HCT116 (cell line): Measurements from ENCODE around the gene HTR3B. TPM values are rescaled to one million over a fixed set of nuclear protein-coding genes. Genes with fewer than 3 reads are reported as not detected.

Experiments used
- ATAC-seq: fragments of 200-7000 bp; cut with Tn5 transposase; 2 replicates; pipeline ENCODE4 v1.9.1; 2020; ENCODE audit warnings: mild to moderate bottlenecking, moderate library complexity
- BruUV-seq: library from RNA; stranded (reverse); fragments of 400-500 nt; replicated peaks from 2 replicates; lab custom pipeline; 2021; lab: Mats Ljungman, UMichigan
- CTCF ChIA-PET: fragments of 300-600 bp; sonication (Branson Sonifier 250); formaldehyde crosslinking; loops from one replicate; lab custom pipeline; 2021; ENCODE audit warnings: antibody characterized with exemption; lab: Charles Lee
- POLR2A ChIA-PET: fragments of 300-600, 350-600 bp; sonication (Branson Sonifier 250); formaldehyde crosslinking; loops from one replicate; lab custom pipeline; 2021; ENCODE audit warnings: antibody characterized with exemption; lab: Charles Lee
- RAD21 ChIA-PET, 2 experiments: fragments of 300-600 bp; sonication (Branson Sonifier 250); formaldehyde crosslinking; loops; one replicate each; lab custom pipeline; 2023; ENCODE audit warnings: low total read pairs in 2 of 2; ENCODE audit not compliant: uncharacterized antibody in 2 of 2, unreplicated experiment in 2 of 2, low non-redundant PET in 1 of 2; lab: Charles Lee
- DNase-seq: peaks from one replicate; pipeline ENCODE4 v3.0.0-alpha.2; 2010; ENCODE audit warnings: low read depth, low spot score
- H2AFZ ChIP-seq: fragments of 200-600 bp; shearing (Covaris generic), sonication (generic); 2 replicates; pipeline ENCODE4 v1.6.1; 2017; ENCODE audit warnings: low read depth, mixed run types, mixed read lengths, antibody characterized with exemption, low read length; ENCODE audit not compliant: poor library complexity, severe bottlenecking
- H3K27ac ChIP-seq: 2 replicates; pipeline ENCODE4 v1.5.1; 2012; ENCODE audit warnings: low read depth, low read length
- H3K27me3 ChIP-seq: fragments of 200-600 bp; sonication (generic); 2 replicates; pipeline ENCODE4 v1.6.1; 2016; ENCODE audit warnings: mixed run types, low read length, mixed read lengths; ENCODE audit not compliant: insufficient read depth
- H3K36me3 ChIP-seq, 2 experiments: fragments of 200-500 bp in 1 of 2; fragments of 200-600 bp in 1 of 2; sonication (Bioruptor generic) in 1 of 2; sonication (generic) in 1 of 2; 2 replicates each; pipeline versions ENCODE4 v1.5.1 to v1.6.1; 2014 to 2016; ENCODE audit warnings: low read length in 2 of 2, inconsistent platforms in 1 of 2, mixed read lengths in 1 of 2, mixed run types in 1 of 2; ENCODE audit not compliant: insufficient read depth in 2 of 2, control insufficient read depth in 1 of 2
- H3K4me1 ChIP-seq, 2 experiments: fragments of 200-600 bp in 1 of 2; sonication (generic) in 1 of 2; 2 replicates each; pipeline versions ENCODE4 v1.5.1 to v1.6.1; 2012 to 2017; ENCODE audit warnings: low read length in 2 of 2, inconsistent platforms in 1 of 2, mild to moderate bottlenecking in 1 of 2, mixed read lengths in 1 of 2, mixed run types in 1 of 2, moderate library complexity in 1 of 2; ENCODE audit not compliant: insufficient read depth in 2 of 2, control insufficient read depth in 1 of 2
- H3K4me2 ChIP-seq: fragments of 200-600 bp; sonication (generic); 2 replicates; pipeline ENCODE4 v1.6.1; 2017; ENCODE audit warnings: mixed run types, low read length, mixed read lengths
- H3K4me3 ChIP-seq, 2 experiments: fragments of 200-600 bp in 1 of 2; sonication (generic) in 1 of 2; replicated peaks in 1 of 2; 2 replicates each; pipeline ENCODE4 v1.5.1; 2011 to 2016; ENCODE audit warnings: low read length in 2 of 2, control low read depth in 1 of 2, low read depth in 1 of 2, mild to moderate bottlenecking in 1 of 2, mixed read lengths in 1 of 2, mixed run types in 1 of 2
- H3K79me2 ChIP-seq: fragments of 200-600 bp; sonication (generic); 2 replicates; pipeline ENCODE4 v1.6.1; 2017; ENCODE audit warnings: mild to moderate bottlenecking, mixed run types, low read length, moderate library complexity, mixed read lengths; ENCODE audit not compliant: insufficient read depth
- H3K9ac ChIP-seq: fragments of 200-600 bp; sonication (generic); 2 replicates; pipeline ENCODE4 v1.6.1; 2016; ENCODE audit warnings: low read length, mixed read lengths
- H3K9me2 ChIP-seq: fragments of 200-600 bp; sonication (generic), shearing (Covaris generic); 2 replicates; pipeline ENCODE4 v1.6.1; 2017; ENCODE audit warnings: mixed run types, mild to moderate bottlenecking, moderate library complexity; ENCODE audit not compliant: insufficient read depth
- H3K9me3 ChIP-seq, 2 experiments: fragments of 200-500 bp in 1 of 2; fragments of 200-600 bp in 1 of 2; sonication (Bioruptor generic) in 1 of 2; sonication (generic) in 1 of 2; 2 replicates each; pipeline ENCODE4 v1.6.1; 2014 to 2017; ENCODE audit warnings: low read length in 2 of 2, mixed read lengths in 2 of 2, inconsistent platforms in 1 of 2, low read depth in 1 of 2, mild to moderate bottlenecking in 1 of 2, mixed run types in 1 of 2, moderate library complexity in 1 of 2; ENCODE audit not compliant: control insufficient read depth in 1 of 2, insufficient read depth in 1 of 2
- H4K20me1 ChIP-seq: fragments of 200-600 bp; sonication (generic), shearing (Covaris generic); 2 replicates; pipeline ENCODE4 v1.6.1; 2017; ENCODE audit warnings: mixed run types, mild to moderate bottlenecking, moderate library complexity; ENCODE audit not compliant: insufficient read depth
- CTCF ChIP-seq, 3 experiments: fragments of 200-600 bp in 1 of 3; sonication (generic) in 1 of 3; IDR thresholded peaks in 2 of 3; conservative IDR thresholded peaks in 1 of 3; 2 replicates each; pipeline ENCODE4 v1.5.1; 2012 to 2017; ENCODE audit warnings: low read depth in 2 of 3, low read length in 2 of 3, antibody characterized with exemption in 1 of 3, borderline replicate concordance in 1 of 3, control low read depth in 1 of 3, mild to moderate bottlenecking in 1 of 3, mixed read lengths in 1 of 3, mixed run types in 1 of 3, moderate library complexity in 1 of 3; ENCODE audit not compliant: insufficient read depth in 1 of 3
- EGR1 ChIP-seq: IDR thresholded peaks from 2 replicates; pipeline ENCODE4 v1.6.1; 2012; ENCODE audit warnings: low read depth
- ELF1 ChIP-seq: IDR thresholded peaks from 2 replicates; pipeline ENCODE4 v1.6.1; 2012; ENCODE audit warnings: low read depth, borderline replicate concordance
- EZH2 ChIP-seq: fragments of 200-600 bp; sonication (generic); IDR thresholded peaks from 2 replicates; pipeline ENCODE4 v1.6.1; 2017; ENCODE audit warnings: antibody characterized with exemption, mixed run types
- MAX ChIP-seq: IDR thresholded peaks from 2 replicates; pipeline ENCODE4 v1.6.1; 2012
- POLR2A ChIP-seq: IDR thresholded peaks from 2 replicates; pipeline ENCODE4 v1.7.0; 2011; ENCODE audit warnings: borderline replicate concordance; ENCODE audit not compliant: insufficient read depth, insufficient read length; ENCODE audit errors: extremely low read depth
- POLR2AphosphoS5 ChIP-seq: IDR thresholded peaks from 2 replicates; pipeline ENCODE4 v1.6.1; 2011; ENCODE audit warnings: mild to moderate bottlenecking, low read depth, low read length, moderate library complexity
- REST ChIP-seq: IDR thresholded peaks from 2 replicates; pipeline ENCODE4 v1.6.1; 2012; ENCODE audit warnings: low read depth
- SIN3A ChIP-seq: IDR thresholded peaks from 2 replicates; pipeline ENCODE4 v1.6.1; 2012; ENCODE audit warnings: low read depth
- TCF7L2 ChIP-seq: IDR thresholded peaks from 2 replicates; pipeline ENCODE4 v1.7.0; 2011; ENCODE audit warnings: borderline replicate concordance, inconsistent platforms; ENCODE audit not compliant: insufficient read depth, insufficient read length; ENCODE audit errors: extremely low read depth
- ZBTB33 ChIP-seq: IDR thresholded peaks from 2 replicates; pipeline ENCODE4 v1.6.1; 2011; ENCODE audit warnings: mild to moderate bottlenecking, low read length, moderate library complexity; ENCODE audit not compliant: insufficient replicate concordance; ENCODE audit errors: extremely low read depth
- ZFX ChIP-seq: fragments of 450-650 bp; IDR thresholded peaks from 2 replicates; pipeline ENCODE4 v1.6.1; 2017
- ZNF274 ChIP-seq: fragments of 200-500 bp; sonication (Bioruptor generic); IDR thresholded peaks from 2 replicates; pipeline ENCODE4 v1.6.1; 2014; ENCODE audit warnings: mild to moderate bottlenecking, low read depth, low read length, inconsistent platforms
- intact Hi-C: fragments of 100-400 bp; cut with micrococcal nuclease; formaldehyde crosslinking; loops from 2 replicates; pipeline ENCODE4 v1.10.0; 2022
- total RNA-seq: library from RNA; stranded (reverse); gene quantifications from one replicate; pipeline ENCODE4 v1.2.1, GENCODE V29; 2021; ENCODE audit not compliant: unreplicated experiment

The HTR3B gene
- total RNA-seq, 1 experiment from 2014 or later, result not detected

GRCh38 chr11:113874581-113875233, 29.9 kb upstream of the HTR3B start (continued):
- TF ChIP-seq ZNF274, result no peak

- Histone ChIP-seq H3K27ac (peak within 1 kb of the TSS; percentile 77), H3K79me2 (peaks cover 19% of the 10 kb centered on the region; the same call in 1 of the 2 replicates), H3K4me2 (peak within 1 kb of the TSS; percentile 78), H3K36me3 (no peaks in the 10 kb centered on the region), H3K4me3 (peak within 1 kb of the TSS; percentile 75 to 80), H3K9me3 (no peaks in the 10 kb centered on the region), H3K4me1 (peaks cover 0 to 22% of the 10 kb centered on the region in 2 experiments; a peak in 3 of 4 replicates), H2AFZ (peak within 1 kb of the TSS; percentile 39), H4K20me1 (no peaks in the 10 kb centered on the region), H3K27me3 (no peaks in the 10 kb centered on the region), H3K9ac (peak within 1 kb of the TSS; percentile 77), H3K9me2 (no peaks in the 10 kb centered on the region)
- ATAC-seq, result peak; percentile 84
- ChIA-PET POLR2A (interaction anchor here (0.8 to 1.3 kb wide), 3 partner anchors 21 to 31 kb away, joined by 3 to 6 read pairs (median 3); no protein-coding TSS in a partner anchor), CTCF (interaction anchor here (0.9 to 2.2 kb wide), 2 partner anchors 9 to 21 kb away, joined by 3 to 10 read pairs; no protein-coding TSS in a partner anchor), RAD21 (no interaction called here)
- no TSS peak for BruUV-seq
- peak; percentile 85 for DNase-seq
- intact Hi-C loops, result loop anchor here (10.0 kb wide), 1 partner anchor 561 kb away; the partner anchor contains the start of gene TTC12
- peak; percentile 28 for TF ChIP-seq TCF7L2
- TF ChIP-seq ELF1, result no peak
- peak; percentile 83 for TF ChIP-seq ZFX
- TF ChIP-seq MAX, result peak; percentile 84
- TF ChIP-seq ZBTB33, result no peak
- no peak for TF ChIP-seq EZH2
- TF ChIP-seq EGR1, result peak; percentile 56; the same call in 1 of the 2 replicates
- peak; percentile 97 for TF ChIP-seq POLR2AphosphoS5
- TF ChIP-seq REST, result no peak
- TF ChIP-seq SIN3A, result peak; percentile 88
- TF ChIP-seq CTCF (IDR thresholded peaks at IDR 0.05 in 2 of 3, conservative IDR thresholded peaks at IDR 0.05 in 1 of 3; ENCODE audit: borderline replicate concordance in 1 of 3, insufficient read depth in 1 of 3, low read depth in 2 of 3, low read length in 2 of 3), result 0 out of 6 replicates have a peak, but pooled peaks of 1 of the 3 experiments have one; percentile 7
- peak; percentile 87 for TF ChIP-seq POLR2A
These were observed 29.1 kb upstream of the HTR3B start, which contains the start of gene USP28 for GRCh38 chr11:113875234-113876073. Gene USP28 (minus strand): TSS chr11:113875572. CDS start chr11:113875501, 71 bp downstream.
